ENCODE measurements around the gene ZKSCAN3. TPM values are rescaled to one million over a fixed set of nuclear protein-coding genes. Genes with fewer than 3 reads are reported as not detected.

Gene ZKSCAN3
- total RNA-seq, 1 experiment from 2014 or later, result 11.2 TPM

DNA sequence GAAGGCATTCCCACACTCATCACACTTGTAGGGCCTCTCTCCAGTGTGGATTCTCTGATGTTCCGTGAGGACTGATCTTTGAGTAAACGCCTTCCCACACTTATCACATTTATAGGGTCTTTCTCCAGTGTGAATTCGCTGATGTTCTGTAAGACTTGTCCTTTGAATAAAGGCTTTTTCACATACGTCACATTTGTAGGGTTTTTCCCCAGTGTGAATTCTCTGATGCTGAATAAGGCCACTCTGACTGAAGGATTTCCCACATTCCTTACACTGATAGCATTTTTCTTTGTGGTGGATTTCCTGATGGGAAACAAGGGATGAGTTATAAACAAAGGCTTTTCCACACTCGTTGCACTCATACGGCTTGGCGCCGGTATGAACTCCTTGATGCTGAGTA is 40.9 kb downstream of the ZKSCAN3 start:
- Histone ChIP-seq H3K4me2 (ENCODE audit: low read length) (no peak overlapping the region), H3K4me3 (replicated peaks in 1 of 2; ENCODE audit: low read depth in 1 of 2, low read length in 2 of 2) (no peak overlapping the region), H4K20me1 (ENCODE audit: insufficient read depth) (no peaks in the 10 kb centered on the region), H2AFZ (ENCODE audit: low read depth, low read length, poor library complexity, severe bottlenecking) (no peak overlapping the region), H3K4me1 (ENCODE audit: control insufficient read depth in 1 of 2, insufficient read depth in 2 of 2, low read length in 2 of 2) (no peaks in the 10 kb centered on the region), H3K9me3 (ENCODE audit: control insufficient read depth in 1 of 2, insufficient read depth in 1 of 2, low read depth in 1 of 2, low read length in 2 of 2) (no peaks in the 10 kb centered on the region), H3K9ac (ENCODE audit: low read length) (no peak overlapping the region), H3K36me3 (ENCODE audit: control insufficient read depth in 1 of 2, insufficient read depth in 2 of 2, low read length in 2 of 2) (no peaks in the 10 kb centered on the region), H3K79me2 (ENCODE audit: insufficient read depth, low read length) (no peaks in the 10 kb centered on the region), H3K27ac (ENCODE audit: low read depth, low read length) (no peak overlapping the region), H3K27me3 (ENCODE audit: insufficient read depth, low read length) (no peaks in the 10 kb centered on the region), H3K9me2 (ENCODE audit: insufficient read depth) (no peaks in the 10 kb centered on the region)
- RAD21 ChIA-PET (ENCODE audit: low non-redundant PET in 1 of 2, low total read pairs in 2 of 2, uncharacterized antibody in 2 of 2, unreplicated experiment in 2 of 2), result no interaction called here
- POLR2A ChIA-PET, result no interaction called here
- ATAC-seq (no peak), DNase-seq (ENCODE audit: low read depth, low spot score) (no peak)
- BruUV-seq (replicated peaks), result no TSS peak
- TF ChIP-seq JUND (IDR thresholded peaks at IDR 0.05), result no peak
- no peak for TF ChIP-seq CEBPB (IDR thresholded peaks at IDR 0.05; ENCODE audit: low read depth)
- no peak for TF ChIP-seq SRF (IDR thresholded peaks at IDR 0.05; ENCODE audit: low read depth)
- TF ChIP-seq FOSL1 (IDR thresholded peaks at IDR 0.05; ENCODE audit: low read depth), result no peak
- TF ChIP-seq POLR2AphosphoS5 (IDR thresholded peaks at IDR 0.05; ENCODE audit: low read depth, low read length), result no peak
- TF ChIP-seq, protein P1, sequence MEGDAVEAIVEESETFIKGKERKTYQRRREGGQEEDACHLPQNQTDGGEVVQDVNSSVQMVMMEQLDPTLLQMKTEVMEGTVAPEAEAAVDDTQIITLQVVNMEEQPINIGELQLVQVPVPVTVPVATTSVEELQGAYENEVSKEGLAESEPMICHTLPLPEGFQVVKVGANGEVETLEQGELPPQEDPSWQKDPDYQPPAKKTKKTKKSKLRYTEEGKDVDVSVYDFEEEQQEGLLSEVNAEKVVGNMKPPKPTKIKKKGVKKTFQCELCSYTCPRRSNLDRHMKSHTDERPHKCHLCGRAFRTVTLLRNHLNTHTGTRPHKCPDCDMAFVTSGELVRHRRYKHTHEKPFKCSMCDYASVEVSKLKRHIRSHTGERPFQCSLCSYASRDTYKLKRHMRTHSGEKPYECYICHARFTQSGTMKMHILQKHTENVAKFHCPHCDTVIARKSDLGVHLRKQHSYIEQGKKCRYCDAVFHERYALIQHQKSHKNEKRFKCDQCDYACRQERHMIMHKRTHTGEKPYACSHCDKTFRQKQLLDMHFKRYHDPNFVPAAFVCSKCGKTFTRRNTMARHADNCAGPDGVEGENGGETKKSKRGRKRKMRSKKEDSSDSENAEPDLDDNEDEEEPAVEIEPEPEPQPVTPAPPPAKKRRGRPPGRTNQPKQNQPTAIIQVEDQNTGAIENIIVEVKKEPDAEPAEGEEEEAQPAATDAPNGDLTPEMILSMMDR (IDR thresholded peaks at IDR 0.05 in 2 of 3, conservative IDR thresholded peaks at IDR 0.05 in 1 of 3; ENCODE audit: borderline replicate concordance in 1 of 3, insufficient read depth in 1 of 3, low read depth in 2 of 3, low read length in 2 of 3), result no peak
- TF ChIP-seq RAD21 (IDR thresholded peaks at IDR 0.05; ENCODE audit: low read depth), result no peak
- TF ChIP-seq EZH2phosphoT487 (IDR thresholded peaks at IDR 0.05; ENCODE audit: borderline replicate concordance), result no peak
- TF ChIP-seq CBX3 (IDR thresholded peaks at IDR 0.05; ENCODE audit: low read depth), result no peak
- TF ChIP-seq YY1 (IDR thresholded peaks at IDR 0.05; ENCODE audit: extremely low read depth, insufficient replicate concordance, low read depth, low read length), result no peak
- TF ChIP-seq EZH2 (IDR thresholded peaks at IDR 0.05), result no peak
- TF ChIP-seq REST (IDR thresholded peaks at IDR 0.05; ENCODE audit: low read depth), result no peak
- no peak for TF ChIP-seq EGR1 (IDR thresholded peaks at IDR 0.05; ENCODE audit: low read depth)
- no peak for TF ChIP-seq ATF3 (IDR thresholded peaks at IDR 0.05)
- no peak for TF ChIP-seq POLR2A (IDR thresholded peaks at IDR 0.05; ENCODE audit: borderline replicate concordance, extremely low read depth, insufficient read depth, insufficient read length)
- no peak for TF ChIP-seq TCF7L2 (IDR thresholded peaks at IDR 0.05; ENCODE audit: borderline replicate concordance, extremely low read depth, insufficient read depth, insufficient read length)
- CTCF ChIA-PET, result no interaction called here
- intact Hi-C loops (cut with micrococcal nuclease), result loop anchor here (5.0 kb wide), 1 partner anchor 292 kb away; no protein-coding TSS in a partner anchor

All from HCT116 (cell line).